HUES6 (cell line): ENCODE data around the gene C4orf36.

ENCODE experiments used
- H3K27ac ChIP-seq: 2 replicates; pipeline ENCODE4 v1.7.0; 2013; ENCODE audit warnings: low read depth, mild to moderate bottlenecking, low read length, inconsistent platforms
- H3K27me3 ChIP-seq: 2 replicates; pipeline ENCODE4 v1.6.1; 2013; ENCODE audit warnings: low read length; ENCODE audit not compliant: control insufficient read depth, insufficient read depth
- H3K36me3 ChIP-seq: 2 replicates; pipeline ENCODE4 v1.6.1; 2013; ENCODE audit warnings: low read length; ENCODE audit not compliant: control insufficient read depth, insufficient read depth
- H3K4me1 ChIP-seq: 2 replicates; pipeline ENCODE4 v1.6.1; 2013; ENCODE audit warnings: low read length; ENCODE audit not compliant: control insufficient read depth, insufficient read depth
- H3K4me3 ChIP-seq: 2 replicates; pipeline ENCODE4 v1.5.1; 2013; ENCODE audit warnings: low read depth, low read length
- H3K9ac ChIP-seq: one replicate; pipeline ENCODE4 v1.6.1; 2013; ENCODE audit warnings: mild to moderate bottlenecking, low read length
- H3K9me3 ChIP-seq: 2 replicates; pipeline ENCODE4 v1.6.1; 2013; ENCODE audit warnings: low read depth, low read length; ENCODE audit not compliant: control insufficient read depth, insufficient read depth

Gene C4orf36

DNA sequence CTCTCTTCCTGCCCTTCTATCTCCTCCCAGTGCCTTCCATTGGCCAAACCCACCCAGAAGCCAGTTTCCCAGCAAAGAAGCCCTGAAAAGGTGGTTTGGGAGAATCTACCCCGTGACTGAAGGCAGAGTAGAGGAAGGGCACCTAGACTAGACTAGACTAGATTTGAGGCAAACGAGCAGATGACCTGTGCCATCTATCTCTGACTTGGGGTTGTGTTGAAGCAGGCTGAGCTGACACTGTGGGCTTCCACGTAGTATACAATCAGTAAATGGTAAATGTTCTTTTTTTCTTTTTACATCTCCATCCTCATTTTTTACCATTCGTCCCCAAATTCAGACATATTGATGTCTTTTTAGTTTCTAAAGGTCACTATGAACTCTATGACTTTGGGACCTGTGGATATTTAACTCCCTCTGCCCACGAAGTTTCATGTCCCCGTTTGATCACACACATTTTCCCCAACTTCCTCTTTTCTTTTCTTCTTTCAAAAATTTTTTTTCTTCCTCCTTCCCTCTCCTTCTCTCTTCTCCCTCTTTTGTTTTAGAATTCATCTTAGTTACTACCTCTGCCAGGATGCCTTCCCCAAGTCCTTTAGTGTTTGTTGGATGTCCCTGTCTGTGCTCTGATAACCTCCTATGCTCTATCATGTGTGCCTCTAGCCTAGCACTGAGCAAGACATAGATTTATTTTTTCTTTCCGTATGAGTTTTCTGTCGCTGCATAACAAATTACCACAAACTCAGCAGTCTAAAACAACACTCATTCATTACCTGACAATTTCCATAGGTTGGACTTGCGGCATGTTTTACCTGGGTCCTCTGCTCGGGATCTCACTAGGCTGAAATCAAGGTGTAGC is 36.4 kb upstream of the C4orf36 start:
- Histone ChIP-seq H3K4me3 (no peak overlapping the region), H3K27me3 (no peaks in the 10 kb centered on the region), H3K4me1 (peaks cover 5% of the 10 kb centered on the region), H3K27ac (no peak overlapping the region), H3K9ac (no peak overlapping the region), H3K9me3 (no peaks in the 10 kb centered on the region), H3K36me3 (no peaks in the 10 kb centered on the region)

DNA sequence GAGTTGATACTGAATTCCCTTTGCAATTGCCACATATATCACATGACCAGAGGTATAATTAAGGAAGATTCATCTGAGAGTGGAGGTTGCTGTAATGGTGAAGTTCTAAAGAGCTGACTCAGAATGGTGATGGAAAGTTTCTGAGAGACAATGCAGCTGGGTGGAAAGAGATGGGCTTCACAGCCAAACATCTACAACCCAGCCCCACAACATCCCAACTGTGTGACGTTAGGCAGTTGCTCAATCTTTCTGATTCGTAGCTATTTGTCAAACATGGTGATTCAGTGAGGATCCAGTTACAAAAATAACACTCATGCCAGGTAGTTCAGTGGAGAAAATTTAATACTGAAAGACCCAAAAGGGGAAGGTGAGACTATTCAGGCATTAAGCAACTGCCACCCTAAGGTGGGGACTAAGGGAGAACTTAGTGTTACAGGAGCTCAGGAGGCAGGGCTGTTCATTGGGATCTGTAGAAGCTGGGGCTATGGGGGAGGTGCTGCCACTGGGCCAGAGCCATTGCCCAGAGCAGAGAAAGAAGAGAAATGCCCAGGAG is 35.7 kb upstream of the C4orf36 start:
- H3K9ac ChIP-seq = no peak overlapping the region
- no peaks in the 10 kb centered on the region for H3K27me3 ChIP-seq
- 0 out of 2 replicates have a peak, but pooled peaks cover 4% of the 10 kb centered on the region for H3K4me1 ChIP-seq
- H3K9me3 ChIP-seq = no peaks in the 10 kb centered on the region
- no peak overlapping the region for H3K27ac ChIP-seq
- no peaks in the 10 kb centered on the region for H3K36me3 ChIP-seq
- H3K4me3 ChIP-seq = no peak overlapping the region

DNA sequence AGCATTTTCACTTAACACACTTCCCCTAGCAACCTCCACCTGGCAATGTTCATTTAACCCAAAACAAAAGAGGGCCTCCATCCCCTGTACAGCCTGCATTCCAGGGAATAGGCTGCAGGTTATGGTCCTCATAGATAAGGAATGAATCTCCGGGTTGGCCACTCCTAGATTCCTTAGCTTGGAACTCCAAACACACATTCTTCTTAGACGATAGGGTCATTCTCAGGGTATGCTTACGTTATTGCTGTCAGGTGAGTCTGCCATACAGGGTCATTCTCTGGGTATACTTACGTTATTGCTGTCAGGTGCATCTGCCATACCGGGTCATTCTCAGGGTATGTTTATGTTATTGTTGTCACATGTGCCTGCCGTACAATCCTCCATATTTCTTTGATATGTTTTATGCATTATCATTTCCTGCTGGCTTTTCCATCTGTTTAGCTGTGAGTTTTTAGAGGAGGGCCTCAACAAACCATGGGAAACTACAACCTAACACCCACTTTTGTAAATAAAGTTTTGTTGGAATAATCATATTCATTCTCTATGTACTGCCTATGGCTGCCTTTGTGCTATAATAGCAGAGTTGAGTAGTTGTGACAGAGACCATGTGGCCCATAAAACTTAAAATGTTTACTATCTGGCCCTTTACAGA is 34.3 kb upstream of the C4orf36 start:
- no peaks in the 10 kb centered on the region for H3K36me3 ChIP-seq
- no peaks in the 10 kb centered on the region for H3K9me3 ChIP-seq
- no peak overlapping the region for H3K27ac ChIP-seq
- no peaks in the 10 kb centered on the region for H3K27me3 ChIP-seq
- no peak overlapping the region for H3K4me3 ChIP-seq
- 0 out of 2 replicates have a peak, but pooled peaks cover 4% of the 10 kb centered on the region for H3K4me1 ChIP-seq
- H3K9ac ChIP-seq = no peak overlapping the region

DNA sequence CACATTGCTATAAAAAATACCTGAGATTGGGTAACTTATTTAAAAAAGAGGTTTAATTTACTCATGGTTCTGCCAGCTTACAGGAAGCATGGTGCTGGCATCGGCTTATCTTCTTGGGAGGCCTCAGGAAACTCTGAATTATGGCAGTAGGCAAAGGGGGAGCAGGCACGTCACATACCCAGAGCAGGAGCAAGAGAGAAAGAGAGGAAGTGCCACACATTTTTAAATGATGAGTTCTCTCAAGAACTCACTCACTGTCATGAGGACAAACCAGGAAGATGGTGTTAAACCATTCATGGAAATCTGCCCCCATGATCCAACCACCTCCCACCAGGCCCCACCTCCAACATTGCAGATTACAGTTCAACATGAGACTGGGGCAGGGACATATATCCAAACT is 32.6 kb upstream of the C4orf36 start:
- no peak overlapping the region for H3K4me3 ChIP-seq
- no peak overlapping the region for H3K9ac ChIP-seq
- no peaks in the 10 kb centered on the region for H3K9me3 ChIP-seq
- 0 out of 2 replicates have a peak, but pooled peaks cover 4% of the 10 kb centered on the region for H3K4me1 ChIP-seq
- H3K27me3 ChIP-seq = no peaks in the 10 kb centered on the region
- H3K27ac ChIP-seq = no peak overlapping the region
- H3K36me3 ChIP-seq = no peaks in the 10 kb centered on the region

DNA sequence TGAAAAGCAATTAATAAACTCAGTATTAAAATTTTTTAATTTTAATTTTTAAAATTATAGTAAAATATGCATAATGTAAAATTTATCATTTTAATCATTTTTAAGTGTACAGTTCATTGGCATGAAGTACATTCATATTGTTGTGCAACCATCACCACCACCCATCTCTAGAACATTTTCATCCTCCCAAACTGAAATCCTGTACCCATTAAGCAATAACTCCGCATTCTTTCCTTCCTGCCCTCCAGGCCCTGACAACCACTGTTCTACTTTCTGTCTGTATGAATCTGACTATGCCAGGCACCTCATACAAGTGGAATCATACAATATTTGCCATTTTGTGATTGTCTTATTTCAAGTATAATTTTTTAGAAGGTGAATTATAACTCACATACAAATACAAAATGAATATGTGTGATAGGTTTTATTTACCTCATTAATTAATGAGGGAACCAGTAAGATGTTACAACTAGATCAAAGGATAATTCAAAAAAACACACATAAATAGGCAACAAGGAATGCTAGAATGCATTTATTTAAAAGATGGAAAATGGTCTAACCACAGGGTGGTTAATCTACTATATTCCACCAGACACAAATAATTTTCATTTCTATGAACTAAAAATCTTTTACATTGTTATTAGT is 29.5 kb upstream of the C4orf36 start:
- Histone ChIP-seq H3K9me3 (no peaks in the 10 kb centered on the region), H3K36me3 (no peaks in the 10 kb centered on the region), H3K4me3 (no peak overlapping the region), H3K4me1 (no peaks in the 10 kb centered on the region), H3K27ac (no peak overlapping the region), H3K9ac (no peak overlapping the region), H3K27me3 (no peaks in the 10 kb centered on the region)

DNA sequence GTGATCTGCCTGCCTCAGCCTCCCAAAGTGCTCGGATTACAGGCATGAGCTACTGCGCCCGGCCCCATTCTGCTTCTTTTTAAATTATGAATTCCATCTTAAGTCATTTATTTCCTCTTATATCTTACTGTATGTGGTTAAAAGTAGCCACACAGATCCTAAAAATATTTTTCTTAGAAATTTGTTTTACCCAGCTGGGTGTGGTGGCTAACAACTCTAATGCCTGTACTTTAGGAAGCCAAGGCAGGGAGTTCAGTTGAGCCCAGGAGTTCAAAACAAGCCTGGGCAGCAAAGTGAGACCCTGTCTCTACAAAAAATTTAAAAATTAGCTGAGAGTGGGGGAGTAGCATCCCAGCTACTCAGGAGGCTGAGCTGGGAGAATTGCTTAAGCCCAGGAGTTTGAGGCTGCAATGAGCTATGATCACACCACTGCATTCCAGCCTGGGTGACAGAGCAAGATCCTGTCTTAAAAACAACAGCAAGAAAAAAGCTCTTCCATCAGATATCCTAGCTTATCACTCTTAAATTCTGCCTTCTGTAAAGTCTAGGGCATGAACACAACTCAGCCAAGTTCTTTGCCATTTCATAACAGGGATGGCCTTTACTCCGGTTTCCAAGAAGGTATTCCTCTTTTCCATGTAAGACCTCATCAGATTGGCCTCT is 27.5 kb upstream of the C4orf36 start:
- no peaks in the 10 kb centered on the region for H3K4me1 ChIP-seq
- no peaks in the 10 kb centered on the region for H3K9me3 ChIP-seq
- no peak overlapping the region for H3K9ac ChIP-seq
- H3K27ac ChIP-seq = no peak overlapping the region
- no peaks in the 10 kb centered on the region for H3K27me3 ChIP-seq
- H3K36me3 ChIP-seq = no peaks in the 10 kb centered on the region
- H3K4me3 ChIP-seq = no peak overlapping the region

DNA sequence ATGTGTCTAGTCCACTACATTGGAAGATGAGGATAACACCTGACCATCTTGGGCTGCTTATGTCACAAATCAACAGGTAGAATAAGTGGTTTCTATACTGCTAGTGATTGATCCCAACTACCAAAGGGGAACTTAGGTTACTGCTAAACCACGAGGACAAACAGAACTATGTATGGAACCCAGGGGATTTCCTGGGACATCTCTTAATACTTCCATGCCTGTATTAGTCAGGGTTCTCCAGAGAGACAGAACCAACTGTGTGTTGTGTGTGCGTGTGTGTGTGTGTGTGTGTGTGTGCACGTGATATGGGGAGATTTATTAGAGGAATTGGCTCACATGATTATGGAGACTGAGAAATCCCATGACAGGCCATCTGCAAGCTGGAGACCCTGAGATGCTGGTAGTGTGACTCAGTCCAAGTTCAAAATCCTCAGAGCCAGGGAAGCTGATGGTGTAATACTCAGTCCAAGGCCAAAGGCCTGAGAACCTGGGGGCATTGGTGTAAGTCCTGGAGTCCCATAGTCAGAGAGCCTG is 26.4 kb upstream of the C4orf36 start:
- Histone ChIP-seq H3K9me3 (no peaks in the 10 kb centered on the region), H3K27ac (no peak overlapping the region), H3K36me3 (no peaks in the 10 kb centered on the region), H3K27me3 (no peaks in the 10 kb centered on the region), H3K4me1 (no peaks in the 10 kb centered on the region), H3K4me3 (no peak overlapping the region), H3K9ac (no peak overlapping the region)

DNA sequence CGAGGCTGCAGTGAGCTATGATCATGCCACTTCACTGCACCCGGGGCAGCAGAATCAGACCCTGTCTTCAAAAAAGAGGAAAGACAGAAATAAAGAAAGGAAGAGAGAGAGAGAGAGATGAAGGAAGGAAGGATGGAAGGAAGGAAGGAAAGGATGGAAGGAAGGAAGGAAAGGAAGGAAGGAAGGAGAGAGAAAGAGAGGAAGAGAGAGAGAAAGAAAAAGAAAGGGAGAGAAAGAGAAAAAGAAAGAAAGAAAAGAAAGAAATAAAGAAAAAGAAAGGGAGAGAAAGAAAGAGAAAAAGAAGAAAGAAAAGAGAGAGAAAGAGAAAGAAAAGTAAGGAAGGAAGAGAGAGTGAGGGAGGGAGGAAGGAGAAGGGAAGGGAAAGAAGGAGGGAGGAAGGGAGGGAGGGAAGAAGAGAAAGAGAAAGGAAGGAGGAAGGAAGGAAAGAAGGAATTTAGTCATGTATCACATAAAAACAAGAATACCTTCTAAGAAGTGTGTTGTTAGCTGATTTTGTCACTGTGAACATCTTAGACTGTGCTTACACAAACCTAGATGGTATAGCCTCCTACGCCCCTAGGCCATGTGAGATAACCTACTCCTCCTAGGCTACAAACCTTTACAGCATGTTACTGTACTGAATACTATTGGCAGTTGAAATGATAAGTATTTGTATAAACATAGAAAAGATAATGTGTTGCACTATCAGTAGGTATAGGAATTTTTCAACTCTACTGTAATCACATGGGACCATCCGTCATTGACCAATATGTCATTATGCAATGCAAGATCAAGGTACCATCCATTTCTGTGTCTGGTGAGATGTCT is 25.2 kb upstream of the C4orf36 start:
- H3K9me3 ChIP-seq = no peaks in the 10 kb centered on the region
- H3K4me3 ChIP-seq = no peak overlapping the region
- no peak overlapping the region for H3K9ac ChIP-seq
- no peaks in the 10 kb centered on the region for H3K36me3 ChIP-seq
- no peaks in the 10 kb centered on the region for H3K4me1 ChIP-seq
- H3K27ac ChIP-seq = no peak overlapping the region
- no peaks in the 10 kb centered on the region for H3K27me3 ChIP-seq

DNA sequence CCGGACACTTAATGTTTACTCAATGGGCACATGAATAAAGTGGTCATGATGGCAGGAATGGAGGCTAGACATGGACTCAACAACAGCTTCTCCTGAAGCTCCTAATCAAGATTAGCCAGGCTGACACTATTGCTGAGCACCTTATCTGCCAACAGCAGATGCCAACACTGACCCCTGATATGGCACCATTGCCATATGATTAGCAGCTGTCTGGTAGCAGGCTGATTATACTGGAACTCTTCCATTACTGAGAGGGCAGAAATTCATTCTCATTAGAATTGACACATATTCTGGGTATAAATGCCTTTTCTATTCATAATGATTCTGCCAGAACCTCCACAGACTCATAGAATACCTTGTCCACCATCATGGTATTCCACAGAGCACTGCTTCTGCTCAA is 24.2 kb upstream of the C4orf36 start:
- H3K27me3 ChIP-seq = no peaks in the 10 kb centered on the region

More for the DNA sequence above, 24.2 kb upstream of the C4orf36 start:
- Histone ChIP-seq H3K9me3 (no peaks in the 10 kb centered on the region), H3K36me3 (no peaks in the 10 kb centered on the region), H3K4me3 (no peak overlapping the region), H3K9ac (no peak overlapping the region), H3K4me1 (no peaks in the 10 kb centered on the region), H3K27ac (no peak overlapping the region)
